ENCODE measurements around the gene EHBP1.

Gene EHBP1

DNA sequence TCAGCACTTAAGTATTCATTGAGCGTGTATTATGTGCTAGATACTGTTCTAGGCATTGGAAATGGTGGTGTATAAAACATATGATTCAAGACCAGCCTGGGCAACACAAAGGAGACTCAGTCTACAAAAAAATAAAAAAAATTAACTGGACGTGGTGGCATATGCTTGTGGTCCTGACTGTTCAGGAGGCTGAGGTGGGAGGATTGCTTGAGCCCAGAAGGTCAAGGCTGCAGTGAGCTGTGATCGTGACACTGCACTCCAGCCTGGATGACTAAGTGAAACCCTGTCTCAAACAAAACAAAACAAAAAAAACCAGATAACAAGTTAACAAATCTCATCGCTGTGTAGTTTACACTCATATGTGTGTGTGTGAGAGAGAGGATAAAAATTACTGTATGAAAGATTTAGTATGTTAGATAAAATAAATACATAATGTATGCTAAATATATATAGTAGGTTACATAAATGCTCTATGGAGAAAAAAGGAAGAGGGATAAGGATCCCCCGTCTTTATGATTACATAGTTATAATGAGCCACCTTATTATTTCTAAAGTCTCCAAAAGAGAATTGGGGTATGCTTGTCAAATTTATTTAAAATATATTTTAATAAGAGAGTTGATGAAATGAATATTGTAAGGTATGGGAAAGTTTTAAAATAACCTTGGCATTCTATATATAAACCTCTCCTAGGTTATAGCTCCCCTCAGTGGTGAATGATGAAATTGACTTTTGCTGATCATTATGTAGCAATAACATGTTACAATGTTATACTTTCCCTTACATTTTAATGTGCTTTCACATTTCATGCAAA lies 69.2 kb downstream of the EHBP1 start:
- in situ Hi-C loops (cut with MboI; ENCODE audit: low sequenced_read_pairs), result loop anchor here (10.0 kb wide), 1 partner anchor 320 kb away; no protein-coding TSS in a partner anchor

GRCh38 chr2:62775367-62775668 lies 69.8 kb downstream of the EHBP1 start:
- in situ Hi-C loops (cut with MboI; ENCODE audit: low sequenced_read_pairs), result loop anchor here (10.0 kb wide), 1 partner anchor 321 kb away; no protein-coding TSS in a partner anchor

GRCh38 chr2:62783679-62784078 lies 78.2 kb downstream of the EHBP1 start:
- in situ Hi-C loops (cut with MboI; ENCODE audit: low sequenced_read_pairs), result no loop called here

- in situ Hi-C loops (cut with MboI; ENCODE audit: low sequenced_read_pairs), result no loop called here
Measured at GRCh38 chr2:62784341-62784740, 78.8 kb downstream of the EHBP1 start.

GRCh38 chr2:62785216-62785615 lies 79.7 kb downstream of the EHBP1 start:
- in situ Hi-C loops (cut with MboI; ENCODE audit: low sequenced_read_pairs), result no loop called here

GRCh38 chr2:62785810-62786597 lies 80.5 kb downstream of the EHBP1 start:
- in situ Hi-C loops (cut with MboI; ENCODE audit: low sequenced_read_pairs), result no loop called here

GRCh38 chr2:62787386-62787785 lies 81.9 kb downstream of the EHBP1 start:
- in situ Hi-C loops (cut with MboI; ENCODE audit: low sequenced_read_pairs), result no loop called here

DNA sequence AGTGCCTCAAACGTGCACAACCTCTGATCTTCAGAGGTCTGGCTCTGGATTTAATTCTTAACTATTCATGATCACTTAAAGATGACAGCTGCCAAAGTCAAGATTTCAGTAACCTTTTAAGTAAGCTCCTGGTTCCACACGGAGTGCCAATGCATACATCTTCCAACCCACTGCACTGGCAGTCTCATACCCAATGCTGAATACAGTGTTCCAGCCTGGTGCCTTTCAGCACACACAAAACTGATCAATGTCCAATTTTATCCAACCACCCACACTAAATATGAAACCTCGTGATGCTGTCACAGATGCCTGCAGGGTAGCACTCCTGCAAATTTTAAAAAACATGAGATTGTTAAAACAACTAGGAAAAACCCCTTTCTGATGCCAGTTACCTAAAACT lies 84.0 kb downstream of the EHBP1 start:
- in situ Hi-C loops (cut with MboI; ENCODE audit: low sequenced_read_pairs), result no loop called here

- in situ Hi-C loops (cut with MboI; ENCODE audit: low sequenced_read_pairs), result no loop called here
Measured at GRCh38 chr2:62789918-62790317, 84.4 kb downstream of the EHBP1 start.

- in situ Hi-C loops (cut with MboI; ENCODE audit: low sequenced_read_pairs), result no loop called here
Measured at GRCh38 chr2:62792408-62792807, 86.9 kb downstream of the EHBP1 start.

DNA sequence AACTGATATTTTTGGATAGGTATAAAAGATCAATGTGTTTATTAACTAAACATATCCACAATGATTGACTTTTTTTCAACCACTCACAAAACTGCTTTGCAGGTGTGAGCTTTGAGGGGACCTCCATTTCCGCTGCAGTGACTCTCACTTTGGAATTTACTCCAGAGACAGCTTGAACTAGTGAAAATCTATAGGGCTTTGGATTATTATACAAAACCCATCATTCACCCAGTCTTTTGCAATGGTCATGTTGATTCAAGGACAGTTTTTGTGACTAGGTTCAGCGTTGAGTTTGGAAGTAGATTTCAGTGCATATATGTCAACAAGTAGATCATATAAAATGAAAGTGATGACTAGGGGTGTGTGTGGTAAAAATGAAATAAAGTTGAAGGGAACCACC lies 87.7 kb downstream of the EHBP1 start:
- in situ Hi-C loops (cut with MboI; ENCODE audit: low sequenced_read_pairs), result no loop called here

DNA sequence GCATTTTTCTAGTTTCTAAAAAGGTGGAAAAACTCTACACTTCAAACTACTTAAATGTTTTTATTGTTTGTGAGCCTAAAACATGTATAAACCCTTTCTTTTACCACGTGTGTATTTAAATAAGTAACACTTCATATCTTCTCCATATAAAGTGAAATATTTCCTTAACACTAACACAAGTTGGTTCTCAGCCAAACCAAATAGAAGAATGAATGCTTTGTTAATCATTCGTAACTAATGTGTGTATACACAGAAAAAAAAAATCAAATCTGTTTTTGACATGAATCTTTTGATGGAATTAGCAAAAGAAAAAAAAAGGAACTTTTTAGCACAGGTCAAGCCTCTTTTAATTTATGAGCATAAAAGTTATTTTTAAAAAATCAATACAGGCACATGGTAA lies 89.3 kb downstream of the EHBP1 start:
- in situ Hi-C loops (cut with MboI; ENCODE audit: low sequenced_read_pairs), result no loop called here

DNA sequence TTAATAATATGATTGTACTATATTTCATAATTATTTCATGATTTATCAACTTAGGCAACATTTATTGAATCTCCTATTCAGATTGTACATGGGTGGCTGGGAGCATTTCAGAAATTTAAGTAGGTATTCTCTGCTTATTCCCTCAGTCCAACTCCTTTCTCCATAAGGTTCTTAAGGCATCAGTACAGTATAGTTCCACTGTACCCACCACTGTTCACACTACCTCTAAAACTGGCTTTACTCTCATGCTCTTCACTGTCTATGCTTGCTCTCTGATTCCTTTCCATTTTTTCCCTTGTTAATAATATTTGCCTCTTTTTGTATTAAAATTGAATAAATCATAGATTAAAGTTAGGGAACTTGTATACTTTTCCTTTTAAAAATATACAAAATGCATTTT lies 89.8 kb downstream of the EHBP1 start:
- in situ Hi-C loops (cut with MboI; ENCODE audit: low sequenced_read_pairs), result no loop called here

- in situ Hi-C loops (cut with MboI; ENCODE audit: low sequenced_read_pairs), result no loop called here
Measured at GRCh38 chr2:62797107-62797506, 91.6 kb downstream of the EHBP1 start.

DNA sequence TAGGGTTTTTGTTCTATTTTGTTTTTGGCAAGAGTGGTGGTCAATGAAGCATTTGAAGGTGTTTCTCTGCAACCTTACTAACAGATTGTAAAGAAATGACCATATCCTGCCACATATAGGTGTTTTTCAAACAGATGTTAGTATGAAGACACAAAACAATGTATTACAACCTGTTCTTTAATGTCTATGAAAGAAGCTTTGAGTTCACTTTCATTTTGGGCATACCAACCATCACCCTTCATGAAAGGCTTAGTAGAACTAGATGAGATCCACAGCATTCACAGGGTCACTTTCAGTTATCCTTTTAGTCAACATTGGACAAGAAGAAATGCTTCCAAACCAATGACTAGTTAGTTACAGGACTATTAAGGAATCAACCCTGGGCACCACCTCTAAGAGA lies 95.1 kb downstream of the EHBP1 start:
- in situ Hi-C loops (cut with MboI; ENCODE audit: low sequenced_read_pairs), result no loop called here

GRCh38 chr2:62801110-62801509 lies 95.6 kb downstream of the EHBP1 start:
- in situ Hi-C loops (cut with MboI; ENCODE audit: low sequenced_read_pairs), result no loop called here

- in situ Hi-C loops (cut with MboI; ENCODE audit: low sequenced_read_pairs), result no loop called here
Measured at GRCh38 chr2:62801814-62802523, 96.5 kb downstream of the EHBP1 start.

DNA sequence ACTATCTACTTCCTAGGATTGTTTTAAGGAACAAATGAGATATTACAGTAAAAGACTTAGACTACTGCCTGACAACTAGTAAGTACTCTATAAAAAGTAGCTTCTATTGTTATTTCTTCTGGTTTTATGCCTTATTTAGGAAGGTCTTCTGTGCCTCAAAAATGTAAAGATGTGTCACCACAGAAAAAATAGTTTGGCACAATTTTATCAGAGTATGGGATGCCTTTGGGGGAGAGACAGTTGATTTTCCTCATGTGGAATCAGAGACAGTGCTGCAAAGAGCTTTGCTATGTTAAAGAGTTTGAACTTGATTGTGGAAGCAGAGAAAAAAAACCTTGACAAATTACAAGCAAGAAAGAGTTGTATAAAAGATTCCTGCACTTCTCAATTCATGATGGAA lies 98.4 kb downstream of the EHBP1 start:
- in situ Hi-C loops (cut with MboI; ENCODE audit: low sequenced_read_pairs), result no loop called here

GRCh38 chr2:62806231-62806630 lies 100.7 kb downstream of the EHBP1 start:
- in situ Hi-C loops (cut with MboI; ENCODE audit: low sequenced_read_pairs), result no loop called here

DNA sequence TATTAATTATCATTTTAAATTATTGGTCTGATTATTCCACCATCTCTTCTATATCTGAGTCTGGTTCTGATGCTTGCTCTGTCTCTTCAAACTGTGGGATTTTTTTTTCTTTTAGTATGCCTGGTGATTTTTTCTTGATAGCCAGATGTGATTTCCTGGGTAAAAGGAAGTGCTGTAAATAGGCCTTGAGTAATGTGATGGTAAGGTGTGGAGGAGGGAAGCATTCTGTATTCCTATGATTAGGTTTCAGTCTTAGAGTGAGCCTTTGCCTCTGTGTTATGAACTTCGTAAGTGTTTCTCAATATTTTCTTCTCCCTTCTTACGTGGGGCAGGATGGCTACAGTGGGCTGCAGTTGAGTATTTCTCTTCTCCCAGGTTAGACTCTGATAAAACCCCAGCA lies 103.0 kb downstream of the EHBP1 start:
- in situ Hi-C loops (cut with MboI; ENCODE audit: low sequenced_read_pairs), result no loop called here

GRCh38 chr2:62811086-62811485 lies 105.6 kb downstream of the EHBP1 start:
- in situ Hi-C loops (cut with MboI; ENCODE audit: low sequenced_read_pairs), result no loop called here

DNA sequence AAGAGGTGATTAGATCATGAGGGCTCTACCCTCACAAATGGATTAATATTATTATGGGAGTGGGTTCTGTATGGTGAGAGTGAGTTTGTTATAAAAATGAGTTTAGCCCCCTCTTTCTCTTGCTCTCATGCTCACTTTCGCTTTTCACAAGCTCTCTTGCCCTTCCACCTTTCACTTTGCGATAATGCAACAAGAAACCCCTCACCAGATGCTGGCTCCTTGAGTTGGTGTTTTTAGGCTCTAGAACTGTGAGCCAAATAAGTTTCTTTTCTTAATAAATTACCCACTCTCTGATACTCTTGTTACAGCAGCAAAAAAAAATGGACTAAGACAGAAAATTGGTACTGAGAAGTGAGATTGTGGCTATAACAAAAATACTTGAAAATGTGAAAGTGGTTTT lies 106.5 kb downstream of the EHBP1 start:
- in situ Hi-C loops (cut with MboI; ENCODE audit: low sequenced_read_pairs), result no loop called here
